Subcutaneous adipose tissue (tissue), 4 donors: ENCODE data around the gene TSPAN16. TPM values are rescaled to one million over a fixed set of nuclear protein-coding genes. Genes with fewer than 3 reads are reported as not detected.

Source experiments
- total RNA-seq, 4 donors: library from RNA; depleted of rRNA; stranded (reverse); fragments of >200 nt; gene quantifications; one replicate each; pipeline ENCODE4 v1.1.0, GENCODE V29; 2016
- TF ChIP-seq, protein P1 (sequence below): fragments of 450-650 bp; IDR thresholded peaks from one replicate; pipeline ENCODE4 v1.5.1; 2016; ENCODE audit warnings: low read depth, mild to moderate bottlenecking, control low read depth, antibody characterized with exemption, moderate library complexity

The TSPAN16 gene
- total RNA-seq, 4 donors from 2014 or later: not detected

DNA sequence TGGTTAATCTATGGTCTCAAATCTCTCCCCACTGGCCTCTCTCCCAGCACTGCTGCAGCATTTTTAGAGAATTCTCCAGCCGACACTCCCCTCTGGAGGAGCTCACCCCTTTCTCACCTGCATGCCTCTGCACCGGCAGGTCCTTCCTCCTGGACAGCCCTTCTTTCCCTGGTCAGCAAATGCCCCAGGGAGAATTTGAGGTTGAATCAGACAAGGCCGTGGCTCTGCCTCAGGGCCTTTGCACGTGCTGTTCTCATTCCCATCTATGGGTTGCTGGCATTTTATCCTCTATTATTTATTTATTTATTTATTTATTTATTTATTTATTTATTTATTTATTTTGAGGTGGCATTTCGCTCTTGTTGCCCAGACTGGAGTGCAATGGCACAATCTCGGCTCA lies 32.2 kb upstream of the TSPAN16 start:
- TF ChIP-seq, protein P1, sequence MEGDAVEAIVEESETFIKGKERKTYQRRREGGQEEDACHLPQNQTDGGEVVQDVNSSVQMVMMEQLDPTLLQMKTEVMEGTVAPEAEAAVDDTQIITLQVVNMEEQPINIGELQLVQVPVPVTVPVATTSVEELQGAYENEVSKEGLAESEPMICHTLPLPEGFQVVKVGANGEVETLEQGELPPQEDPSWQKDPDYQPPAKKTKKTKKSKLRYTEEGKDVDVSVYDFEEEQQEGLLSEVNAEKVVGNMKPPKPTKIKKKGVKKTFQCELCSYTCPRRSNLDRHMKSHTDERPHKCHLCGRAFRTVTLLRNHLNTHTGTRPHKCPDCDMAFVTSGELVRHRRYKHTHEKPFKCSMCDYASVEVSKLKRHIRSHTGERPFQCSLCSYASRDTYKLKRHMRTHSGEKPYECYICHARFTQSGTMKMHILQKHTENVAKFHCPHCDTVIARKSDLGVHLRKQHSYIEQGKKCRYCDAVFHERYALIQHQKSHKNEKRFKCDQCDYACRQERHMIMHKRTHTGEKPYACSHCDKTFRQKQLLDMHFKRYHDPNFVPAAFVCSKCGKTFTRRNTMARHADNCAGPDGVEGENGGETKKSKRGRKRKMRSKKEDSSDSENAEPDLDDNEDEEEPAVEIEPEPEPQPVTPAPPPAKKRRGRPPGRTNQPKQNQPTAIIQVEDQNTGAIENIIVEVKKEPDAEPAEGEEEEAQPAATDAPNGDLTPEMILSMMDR: no peak

- TF ChIP-seq, protein P1: no peak
Measured at GRCh38 chr19:11264452-11265176, 31.3 kb upstream of the TSPAN16 start.

- TF ChIP-seq, protein P1: no peak
Measured at GRCh38 chr19:11265177-11265784, 30.7 kb upstream of the TSPAN16 start.

GRCh38 chr19:11265785-11266236 lies 30.1 kb upstream of the TSPAN16 start:
- TF ChIP-seq, protein P1: no peak

DNA sequence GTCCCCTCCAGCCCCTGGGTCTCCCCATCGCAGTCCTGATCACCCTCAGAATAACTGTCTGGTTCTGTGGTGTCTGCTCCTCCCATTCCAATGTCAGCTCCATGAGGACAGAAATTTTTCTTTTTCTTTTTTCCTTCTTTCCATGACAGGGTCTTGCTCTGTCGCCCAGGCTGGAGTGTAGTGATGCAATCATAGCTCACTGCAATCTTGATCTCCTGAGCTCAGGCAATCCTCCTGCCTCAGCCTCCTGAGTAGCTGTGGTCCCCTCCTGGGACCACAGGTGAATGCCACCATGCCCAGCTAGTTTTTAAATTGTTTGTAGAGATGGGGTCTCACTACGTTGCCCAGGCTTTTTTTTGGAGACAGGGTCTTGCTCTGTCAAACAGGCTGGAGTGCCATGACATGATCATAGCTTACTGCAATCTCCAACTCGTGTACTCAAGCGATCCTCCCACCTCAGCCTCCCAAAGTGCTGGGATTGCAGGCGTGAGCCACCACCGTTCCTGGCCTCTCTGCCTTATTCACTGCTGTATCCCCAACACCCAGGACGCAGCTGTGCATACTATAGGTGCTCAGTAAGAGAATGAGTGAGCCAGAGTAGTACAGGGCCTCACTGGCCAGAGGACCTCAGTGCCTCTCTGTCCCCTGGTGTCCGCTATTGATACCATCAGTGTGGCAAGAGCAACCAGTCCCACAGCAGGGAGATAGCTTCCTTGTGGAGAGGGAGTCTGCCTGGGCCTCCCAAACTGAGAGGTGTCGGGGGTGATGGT lies 28.5 kb upstream of the TSPAN16 start:
- TF ChIP-seq, protein P1: no peak

GRCh38 chr19:11268783-11269267 lies 27.1 kb upstream of the TSPAN16 start:
- TF ChIP-seq, protein P1: no peak

DNA sequence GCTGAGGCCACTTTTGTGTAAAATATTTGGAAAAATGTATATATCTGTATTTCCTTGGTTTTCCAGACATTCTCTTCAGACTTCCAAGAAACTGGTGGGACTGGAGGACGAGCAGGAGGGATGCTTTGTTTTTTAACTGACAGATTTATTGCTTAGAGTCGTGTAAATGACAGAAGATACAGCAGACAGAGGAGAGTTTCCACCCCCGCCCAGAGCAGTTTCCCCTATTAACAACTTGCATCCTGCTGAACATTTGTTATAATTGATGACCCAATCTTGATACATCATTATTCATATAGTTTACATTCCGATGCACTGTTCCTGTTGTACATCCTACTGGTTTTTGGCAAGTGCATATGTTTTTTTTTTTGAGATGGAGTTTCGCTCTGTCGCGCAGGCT lies 26.6 kb upstream of the TSPAN16 start:
- TF ChIP-seq, protein P1: no peak
